NCI-H2227 treated with DMSO at 0.1 percent for 48 hours (cell line): ENCODE data around the gene TIMD4.

Source experiments
- DNase-seq: peaks from one replicate; lab custom pipeline; 2025; lab: John Stamatoyannopoulos, UW

The TIMD4 gene

DNA sequence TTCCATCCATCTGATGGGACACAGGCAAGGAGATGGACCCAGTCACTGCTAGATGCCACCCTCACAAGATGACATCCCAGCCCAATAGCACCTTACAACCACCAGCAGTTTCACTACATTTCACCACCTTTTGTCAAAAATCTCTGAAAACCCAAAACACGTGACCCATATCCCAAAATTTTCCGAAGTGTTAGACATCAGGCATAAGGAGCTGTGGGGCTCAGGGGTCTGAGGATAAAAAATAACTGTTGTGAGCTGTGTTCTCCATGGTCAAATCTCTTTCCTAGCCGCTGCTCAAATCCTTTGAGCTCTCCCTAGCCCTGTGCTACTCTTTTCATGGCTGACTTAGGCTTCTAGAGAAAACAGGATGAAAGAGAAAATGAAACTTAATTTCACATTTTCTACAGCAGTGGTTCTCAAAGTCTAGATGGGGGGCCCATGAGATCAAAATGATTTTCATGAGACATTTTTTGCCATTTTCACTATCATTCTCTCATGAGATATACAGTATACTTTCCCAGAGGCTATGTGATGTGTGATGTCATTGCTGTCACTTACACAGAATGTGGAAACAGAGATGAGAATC is 40.7 kb downstream of the TIMD4 start:
- DNase-seq = no peak

DNA sequence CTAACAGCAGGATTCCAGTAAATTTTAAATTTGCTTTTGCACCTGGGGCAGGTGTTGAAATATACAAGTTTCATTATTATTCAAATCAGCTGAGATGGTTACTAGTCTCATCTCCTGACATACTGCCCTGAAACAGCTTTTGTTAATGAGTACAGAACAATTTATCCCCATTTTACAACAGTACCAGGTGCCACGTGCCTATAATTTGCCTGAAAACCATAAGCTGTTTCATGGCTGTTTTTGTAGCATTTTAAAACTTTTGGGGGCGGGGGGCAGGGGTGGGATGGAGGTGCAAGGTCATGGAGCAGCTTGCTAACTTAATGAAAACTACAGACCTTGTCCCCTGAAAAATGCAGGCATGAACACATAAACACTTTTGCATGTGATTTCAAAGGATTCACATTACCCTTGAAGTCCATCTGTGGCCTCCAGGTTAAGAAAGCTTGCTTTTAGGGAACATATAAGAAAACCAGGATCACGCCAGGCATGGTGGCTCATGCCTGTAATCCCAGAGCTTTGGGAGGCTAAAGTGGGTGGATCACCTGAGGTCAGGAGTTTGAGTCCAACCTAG is 42.1 kb downstream of the TIMD4 start:
- DNase-seq = no peak

DNA sequence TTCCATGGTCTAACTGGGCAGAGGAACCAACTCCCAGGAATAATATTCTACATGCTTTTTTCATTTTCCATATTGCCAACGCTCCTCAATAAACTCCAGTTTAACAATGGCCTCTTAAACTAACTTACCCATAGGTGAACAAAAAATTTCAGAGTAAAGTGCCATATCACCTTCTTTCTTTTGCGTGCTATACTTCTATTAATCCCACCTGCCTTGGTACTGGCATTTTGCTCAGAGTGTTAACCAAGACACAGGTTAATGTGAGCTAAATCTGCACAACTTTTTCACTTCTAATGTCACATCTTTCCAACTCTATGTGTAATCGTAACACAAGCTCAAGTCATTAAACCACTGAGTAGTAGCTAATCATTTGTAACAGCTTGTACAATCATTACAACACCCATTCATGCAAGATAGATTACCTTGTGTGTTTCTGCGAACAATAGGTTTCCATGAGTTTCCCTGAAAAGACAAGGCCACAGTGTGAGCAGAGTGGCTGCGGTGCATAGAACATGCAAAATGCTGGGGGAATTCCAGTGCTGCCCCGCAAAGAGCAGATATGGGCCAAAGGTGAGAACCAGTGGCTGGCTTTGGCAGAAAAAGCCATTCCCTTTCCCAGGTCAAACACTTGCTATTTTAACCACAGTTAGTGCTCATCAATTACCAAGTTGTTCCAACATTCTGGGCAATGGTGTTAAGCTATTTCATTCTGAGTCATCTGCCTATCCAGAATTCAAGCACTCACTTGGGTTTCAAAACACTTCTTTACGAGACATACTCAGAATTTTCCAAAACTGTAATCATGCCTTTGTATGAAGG is 42.8 kb downstream of the TIMD4 start:
- DNase-seq = no peak

DNA sequence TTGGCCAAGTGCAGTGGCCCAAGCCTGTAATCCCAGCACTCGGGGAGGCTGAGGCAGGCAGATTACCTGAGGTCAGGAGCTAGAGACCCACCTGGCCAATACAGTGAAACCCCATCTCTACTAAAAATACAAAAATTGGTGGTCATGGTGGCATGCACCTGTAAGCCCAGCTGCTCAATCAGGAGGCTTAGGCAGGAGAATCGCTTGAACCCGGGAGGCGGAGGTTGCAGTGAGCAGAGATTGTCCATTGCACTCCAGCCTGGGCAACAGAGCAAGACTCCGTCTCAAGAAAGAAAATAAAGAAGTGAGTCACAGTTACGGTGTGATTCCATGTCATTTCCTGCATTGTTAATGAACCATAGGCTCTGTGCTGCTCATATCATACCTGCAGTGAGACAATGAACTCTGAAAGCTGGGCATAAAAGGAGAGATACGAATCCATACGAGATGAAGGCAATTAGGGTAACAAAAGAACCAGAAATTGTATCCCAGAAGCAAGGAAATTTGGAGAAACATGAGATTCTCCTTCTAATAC is 44.6 kb downstream of the TIMD4 start:
- DNase-seq = no peak

DNA sequence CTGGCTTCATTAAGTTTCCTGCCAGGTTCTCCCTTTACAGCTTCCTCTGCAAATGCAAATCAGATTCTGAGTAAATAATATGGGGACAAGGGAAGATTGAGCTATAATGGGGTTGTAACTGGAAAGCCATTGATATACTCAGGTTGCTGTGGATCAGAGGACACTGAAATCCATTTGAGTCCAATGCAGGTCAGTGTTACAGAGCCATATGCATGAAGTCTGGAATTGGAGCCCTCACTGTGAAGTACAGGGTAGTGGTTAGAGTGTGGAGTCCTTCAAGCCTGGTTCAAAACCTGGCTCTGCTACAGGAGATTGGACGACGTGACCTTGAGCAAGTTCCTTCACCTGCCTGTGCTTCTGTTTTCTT is 48.7 kb downstream of the TIMD4 start:
- no peak for DNase-seq

DNA sequence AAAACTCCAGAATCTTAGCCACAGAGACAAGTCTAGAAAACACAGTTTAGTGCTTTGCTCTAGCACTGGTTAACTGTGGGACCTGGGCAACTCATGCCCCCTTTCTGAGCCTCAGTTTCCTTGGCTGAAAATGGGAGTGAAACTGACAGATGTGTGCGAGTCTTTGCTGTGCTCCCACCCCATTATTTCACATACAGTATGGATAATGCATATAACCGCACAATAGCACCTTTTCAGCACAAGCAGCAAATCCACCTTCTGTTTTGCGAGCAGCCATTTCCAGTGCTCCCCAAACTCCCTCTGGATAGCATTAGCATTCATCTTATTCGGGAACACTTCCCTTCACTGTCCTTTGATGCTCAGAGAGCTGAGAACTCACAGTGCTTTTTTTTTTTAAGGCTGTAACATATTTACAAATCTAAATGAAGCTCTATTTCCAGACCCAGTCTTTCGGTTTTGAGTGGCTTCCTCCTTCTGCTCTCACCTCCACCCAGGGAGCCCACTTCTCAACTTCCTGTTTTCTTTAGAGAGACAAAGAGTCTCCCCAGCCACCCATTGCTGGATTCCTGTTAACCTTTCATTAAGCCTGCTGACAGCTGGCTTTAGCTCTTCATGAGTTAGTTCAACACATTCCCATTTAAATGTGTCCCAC is 49.2 kb downstream of the TIMD4 start:
- no peak for DNase-seq

DNA sequence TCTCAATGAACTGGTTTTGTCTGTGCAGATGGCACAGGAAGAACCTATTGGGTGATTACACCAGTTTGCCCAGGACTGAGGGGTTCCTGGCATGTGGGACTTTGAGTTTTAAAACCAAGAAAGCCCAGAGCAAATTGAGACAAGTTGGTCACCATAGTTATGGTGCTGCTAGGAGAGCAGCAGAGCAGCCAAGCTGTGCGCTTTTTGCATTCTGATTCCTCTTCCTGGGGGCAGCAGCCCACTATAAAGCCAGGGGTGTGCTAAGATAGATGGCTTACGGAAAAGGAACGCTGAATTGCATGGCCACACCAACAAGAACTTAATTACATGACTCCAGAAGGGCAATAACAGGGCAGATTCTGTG is 49.7 kb downstream of the TIMD4 start:
- no peak for DNase-seq

DNA sequence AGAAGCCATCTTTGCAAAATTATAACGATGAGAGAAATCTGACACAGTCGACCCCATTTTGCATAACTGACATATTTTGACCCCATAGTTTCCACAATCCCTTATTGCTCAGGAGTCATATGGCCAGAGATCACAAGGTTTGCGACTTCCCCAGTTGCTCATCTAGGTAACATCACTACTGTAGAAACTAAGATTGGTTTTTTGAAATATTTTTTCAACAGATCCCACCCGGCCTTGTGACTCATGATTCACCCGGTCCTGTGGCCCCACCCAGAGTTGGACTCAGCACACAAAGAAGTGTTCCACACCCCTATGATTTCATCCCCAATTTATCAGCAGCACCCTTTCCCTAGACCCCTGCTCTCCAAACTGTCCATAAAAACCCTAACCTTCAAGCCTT is 50.2 kb downstream of the TIMD4 start:
- no peak for DNase-seq

DNA sequence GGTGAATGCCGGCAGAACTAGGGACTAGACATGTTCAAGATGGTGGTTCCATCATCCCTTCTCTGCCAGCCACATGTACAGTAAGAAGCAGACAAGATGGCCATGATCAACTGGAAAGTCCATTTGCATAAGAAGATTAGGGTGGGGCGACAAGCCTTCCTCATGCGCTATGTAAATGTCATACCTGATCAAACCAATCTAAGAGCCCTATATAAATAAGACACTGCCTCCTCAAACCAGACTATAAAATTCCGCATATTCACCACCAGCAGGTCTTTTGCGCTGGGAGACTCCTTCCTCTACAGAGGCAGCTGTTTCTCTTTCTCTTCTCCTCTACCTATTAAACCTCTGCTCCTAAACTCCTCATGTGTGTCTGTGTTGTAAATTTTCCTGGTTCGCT is 53.8 kb downstream of the TIMD4 start:
- no peak for DNase-seq

DNA sequence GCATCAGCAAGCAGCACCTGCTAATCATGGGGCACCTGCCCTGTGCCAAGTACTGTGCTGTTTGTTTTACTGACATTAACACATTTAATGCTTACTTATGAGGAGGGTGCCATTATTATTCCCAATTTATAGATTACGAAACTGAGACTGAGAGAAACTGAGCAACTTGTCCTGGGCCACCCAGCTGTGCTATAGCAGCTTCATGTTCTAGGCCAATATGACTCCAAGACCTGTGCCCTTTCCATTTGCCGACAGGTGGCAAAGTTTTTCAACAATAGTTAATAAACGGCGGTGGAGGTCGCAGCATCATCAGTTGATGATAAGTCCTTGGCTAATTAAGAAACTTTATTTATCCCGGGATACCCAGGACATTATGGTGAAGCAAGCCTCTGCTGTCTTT is 55.4 kb downstream of the TIMD4 start:
- DNase-seq = no peak

DNA sequence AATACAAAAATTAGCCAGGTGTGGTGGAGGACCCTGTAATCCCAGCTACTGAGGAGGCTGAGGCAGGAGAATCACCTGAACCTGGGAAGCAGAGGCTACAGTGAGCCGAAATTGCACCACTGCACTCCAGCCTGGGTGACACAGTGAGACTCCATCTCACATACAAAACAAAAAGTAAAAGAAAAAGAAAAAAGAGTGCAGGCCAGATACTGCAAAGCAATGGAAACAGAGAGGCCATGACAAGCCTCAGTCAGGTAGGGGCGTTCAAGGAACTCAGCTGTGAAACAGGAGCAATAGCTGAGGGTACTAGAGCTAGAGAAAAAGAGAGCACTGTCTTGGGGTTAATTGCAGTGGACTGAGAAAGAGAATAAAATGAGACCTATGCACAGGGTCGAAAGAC is 56.2 kb downstream of the TIMD4 start:
- DNase-seq = no peak

DNA sequence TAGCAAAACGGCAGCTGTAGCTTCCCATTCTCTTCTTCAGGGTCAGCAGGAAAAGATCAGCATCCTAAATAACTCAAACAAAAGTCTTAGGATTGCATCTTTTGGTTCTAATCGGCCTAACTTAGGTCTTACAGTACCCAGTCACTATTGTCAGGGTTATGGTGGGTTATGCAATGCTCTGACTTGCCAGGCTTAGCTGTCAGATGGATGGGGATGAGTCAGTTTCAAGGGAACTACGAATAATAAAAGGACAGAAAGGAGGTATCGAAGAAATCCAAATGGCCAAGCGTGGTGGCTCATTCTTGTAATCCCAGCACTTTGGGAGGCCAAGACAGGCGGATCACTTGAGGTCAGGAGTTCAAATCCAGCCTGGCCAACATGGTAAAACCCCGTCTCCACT is 66.5 kb downstream of the TIMD4 start:
- DNase-seq = no peak

DNA sequence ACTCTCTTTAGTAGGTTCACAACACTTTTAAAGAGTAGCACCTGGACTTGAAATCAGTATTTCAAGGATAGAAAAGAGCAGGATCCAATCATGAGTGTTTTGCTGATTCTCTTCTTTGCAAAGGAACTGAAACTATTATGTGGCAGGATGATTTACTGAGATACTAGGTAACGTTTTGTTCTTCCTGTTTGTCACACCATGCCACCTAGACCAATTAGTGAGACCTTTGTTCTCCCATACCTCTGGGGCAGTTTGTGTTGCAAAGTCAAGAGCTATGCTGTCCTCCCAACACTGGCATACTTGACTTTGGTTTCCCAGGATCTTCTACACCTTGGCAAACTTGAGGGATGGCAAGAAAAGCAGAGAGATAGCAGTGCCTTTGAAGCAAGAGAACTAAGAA is 69.5 kb downstream of the TIMD4 start:
- no peak for DNase-seq

DNA sequence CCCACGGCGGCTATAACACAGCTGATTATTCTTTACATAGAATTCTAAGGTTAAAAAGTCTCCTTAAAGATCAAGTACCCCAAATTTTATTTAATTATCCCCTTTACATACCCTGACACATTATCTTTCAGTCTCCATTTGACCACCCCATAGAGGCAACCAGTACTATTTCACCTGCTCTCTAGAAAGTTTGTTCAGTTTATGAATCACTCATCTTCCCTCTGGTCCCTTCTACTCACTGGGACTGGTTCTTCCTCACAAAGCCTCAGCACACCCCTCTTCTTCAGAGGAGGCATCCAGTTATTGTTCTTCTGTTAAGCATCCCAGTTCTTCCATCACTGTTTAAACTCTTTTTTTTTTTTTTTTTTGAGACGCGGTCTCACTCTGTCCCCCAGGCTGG is 70.2 kb downstream of the TIMD4 start:
- DNase-seq = no peak

DNA sequence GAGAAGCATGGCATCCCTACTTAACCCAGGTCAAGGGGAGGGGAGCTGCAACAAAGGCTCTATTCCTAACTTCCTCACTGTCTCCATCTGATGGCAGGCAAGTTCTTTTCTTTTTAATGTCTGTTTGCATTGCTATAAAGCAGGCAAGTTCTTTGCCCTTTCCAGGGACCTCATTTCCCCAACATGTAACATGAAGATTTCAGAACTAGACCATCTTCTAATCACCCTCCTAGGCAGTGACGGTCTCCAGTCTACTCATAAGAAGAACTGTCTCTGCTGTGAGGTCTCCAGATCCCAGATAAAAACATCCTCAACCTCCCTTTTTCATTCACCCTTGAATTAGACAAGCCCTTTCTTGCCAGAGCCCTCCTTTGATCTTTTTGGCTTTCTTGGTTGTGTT is 70.8 kb downstream of the TIMD4 start:
- DNase-seq = no peak

DNA sequence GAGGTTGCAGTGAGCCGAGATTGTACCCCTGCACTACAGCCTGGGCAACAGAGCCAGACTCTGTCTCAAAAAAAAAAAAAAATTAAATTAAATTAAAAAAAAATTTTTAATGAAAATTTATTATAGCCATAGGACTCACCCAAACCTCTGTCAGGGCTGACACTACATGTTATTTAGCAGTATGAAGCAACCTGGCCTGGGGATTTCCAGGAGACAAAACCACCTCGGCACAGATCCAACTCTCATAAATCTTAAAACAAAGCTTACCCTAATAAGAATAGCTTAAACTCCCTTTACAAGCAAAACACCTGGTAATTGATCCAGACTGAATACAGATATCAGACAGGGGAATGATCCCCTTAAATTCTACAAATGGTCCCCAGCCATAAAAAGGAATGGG is 74.5 kb downstream of the TIMD4 start:
- no peak for DNase-seq

DNA sequence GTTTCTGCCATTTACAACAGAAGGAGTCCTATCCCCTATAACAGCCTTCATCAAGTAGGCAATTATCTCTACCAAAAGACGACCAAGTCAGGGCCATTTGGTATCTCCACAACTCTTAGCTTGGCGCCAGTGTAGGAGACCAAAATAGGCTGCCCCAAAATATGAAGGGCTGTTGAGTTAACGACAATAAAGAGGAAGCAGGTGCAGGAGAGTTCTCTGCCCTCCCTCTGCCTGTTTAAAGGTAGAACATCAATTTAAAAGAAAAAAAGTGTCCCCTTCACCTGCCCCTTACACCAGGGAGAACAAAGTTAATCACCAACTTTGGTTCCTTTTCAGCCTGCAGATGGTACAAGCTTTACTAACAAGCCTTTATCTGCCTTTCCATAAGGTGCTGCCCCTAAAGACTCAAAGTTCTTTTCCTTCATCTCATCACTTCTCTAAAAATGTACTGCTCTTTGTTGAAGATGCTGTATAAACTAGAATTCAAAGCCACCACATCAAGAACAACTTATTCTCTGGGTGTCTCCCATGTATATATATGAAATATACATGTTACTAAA is 79.6 kb downstream of the TIMD4 start:
- DNase-seq = no peak

DNA sequence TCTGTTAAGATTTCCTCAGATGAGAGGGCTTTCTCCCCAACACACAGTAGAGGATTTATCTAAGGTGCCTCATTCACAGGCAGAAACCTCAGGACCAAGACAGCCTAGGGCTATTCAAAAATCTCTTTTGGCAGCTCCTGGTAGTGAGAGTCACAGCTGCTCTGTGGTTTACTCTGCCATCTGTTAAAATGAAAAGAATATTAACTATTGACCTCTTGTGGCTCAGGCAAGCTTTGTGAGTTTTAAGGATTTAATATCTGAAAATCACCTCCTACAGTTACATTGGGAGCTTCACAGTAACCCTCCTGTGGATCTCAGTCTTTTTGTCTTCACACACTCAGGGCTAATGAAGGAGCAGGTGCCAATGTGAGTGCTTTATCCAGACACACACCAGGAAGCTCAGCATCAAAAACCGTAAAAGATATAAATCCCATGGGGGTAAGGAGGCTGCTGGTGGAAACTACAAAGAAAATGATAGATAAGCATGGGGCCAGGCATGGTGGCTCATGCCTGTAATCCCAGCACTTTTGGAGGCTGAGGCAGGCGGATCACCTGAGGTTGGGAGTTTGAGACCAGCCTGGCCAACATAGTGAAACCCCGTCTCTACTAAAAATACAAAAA is 83.3 kb downstream of the TIMD4 start:
- peak; percentile 37 for DNase-seq

DNA sequence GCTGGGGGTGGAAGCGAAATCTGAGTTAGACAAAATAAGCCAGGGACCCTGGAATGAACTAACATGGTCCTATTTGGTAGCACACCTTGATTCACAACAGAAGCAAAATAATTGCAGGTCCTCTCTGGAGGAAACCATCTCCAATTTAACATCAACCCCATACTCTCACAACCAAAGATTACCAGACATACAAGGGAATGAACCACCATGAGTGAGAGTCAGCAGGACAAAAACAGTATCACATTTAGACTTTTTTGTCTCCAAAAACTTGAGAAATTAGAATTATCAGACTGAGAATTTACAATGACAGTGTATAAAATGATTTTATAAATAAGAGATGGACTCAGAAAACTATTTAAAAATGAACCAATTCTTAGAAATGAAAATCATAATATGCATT is 91.8 kb downstream of the TIMD4 start:
- no peak for DNase-seq

DNA sequence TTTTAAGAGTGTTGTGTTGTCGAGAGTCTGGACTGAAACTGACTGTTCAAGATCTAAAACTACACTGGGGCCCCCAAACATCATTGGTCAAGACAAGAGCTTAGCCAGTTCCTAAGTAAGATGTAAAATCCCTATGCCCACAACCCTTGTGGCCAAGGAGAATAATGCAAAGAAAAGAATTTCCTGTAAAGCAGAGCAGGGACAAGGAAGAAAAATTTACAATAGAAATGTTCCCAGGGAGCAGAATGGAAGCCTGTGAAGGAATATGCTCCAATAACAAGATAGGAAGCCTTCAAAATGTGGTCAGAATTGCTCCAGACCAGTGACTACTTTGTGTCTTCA is 92.6 kb downstream of the TIMD4 start:
- DNase-seq = no peak
